ENCODE results near the gene MRAP. TPM values are rescaled to one million over a fixed set of nuclear protein-coding genes. Genes with fewer than 3 reads are reported as not detected.

The MRAP gene
- total and polyA plus RNA-seq, 2 donors (not counting 1 experiment from before 2014, with no cell fraction given), result not detected

- ChIA-PET CTCF (no interaction called here), POLR2A (no interaction called here)
- Histone ChIP-seq H3K9me3 (ENCODE audit: control extremely low read depth in 1 of 3, control insufficient read depth in 2 of 3, insufficient read depth in 1 of 3, low read length in 2 of 3) (no peaks in the 10 kb centered on the region), H3K27me3 (replicated peaks in 1 of 4; ENCODE audit: control extremely low read depth in 1 of 4, control insufficient read depth in 3 of 4, insufficient read depth in 4 of 4, low read length in 3 of 4) (no peaks in the 10 kb centered on the region), H2AFZ (ENCODE audit: insufficient read depth, low read depth, low read length, poor library complexity, severe bottlenecking) (no peak overlapping the region), H4K20me1 (ENCODE audit: control insufficient read depth, insufficient read depth, low read length, poor library complexity, severe bottlenecking) (no peaks in the 10 kb centered on the region), H3K4me2 (replicated peaks; ENCODE audit: low read depth, low read length, poor library complexity, severe bottlenecking) (no peak overlapping the region), H3K4me3 (ENCODE audit: control extremely low read depth in 1 of 5, extremely low read depth in 1 of 5, insufficient read depth in 1 of 5, low read depth in 2 of 5, low read length in 4 of 5) (no peak overlapping the region), H3K4me1 (ENCODE audit: control insufficient read depth in 2 of 2, insufficient read depth in 2 of 2, low read length in 2 of 2) (no peaks in the 10 kb centered on the region), H3K79me2 (ENCODE audit: control insufficient read depth, insufficient read depth, low read length) (no peaks in the 10 kb centered on the region), H3K36me3 (replicated peaks in 1 of 2; ENCODE audit: control extremely low read depth in 1 of 2, control insufficient read depth in 1 of 2, extremely low read depth in 1 of 2, insufficient read depth in 2 of 2, low read length in 1 of 2) (peaks cover 0 to 86% of the 10 kb centered on the region in 2 experiments), H3K27ac (ENCODE audit: low read length in 2 of 2) (no peak overlapping the region), H3K9ac (ENCODE audit: low read length) (no peak overlapping the region)
- no peaks in the 10 kb centered on the region for H3K4me1 Mint-ChIP-seq
- ATAC-seq (ENCODE audit: low read depth) (no peak), DNase-seq (no peak)
- H3K9me3 Mint-ChIP-seq (ENCODE audit: insufficient read depth), result no peaks in the 10 kb centered on the region
- intact Hi-C loops (cut with micrococcal nuclease), result no loop called here
- no peak overlapping the region for H3K4me3 Mint-ChIP-seq
- TF ChIP-seq EZH2 (IDR thresholded peaks at IDR 0.05; ENCODE audit: borderline replicate concordance, insufficient read depth, low read depth, low read length, poor library complexity, severe bottlenecking) (no peak), CTCF (IDR thresholded peaks at IDR 0.05) (no peak)
- H3K27me3 Mint-ChIP-seq, result no peaks in the 10 kb centered on the region
- 97% methylated on average over 8 of the region's 8 CpGs for WGBS (ENCODE audit: insufficient coverage)
- H3K27ac Mint-ChIP-seq, result no peak overlapping the region
Measured at GRCh38 chr21:32353002-32353711, 54.5 kb downstream of the MRAP start.

GRCh38 chr21:32356874-32357395, 58.3 kb downstream of the MRAP start:
- TF ChIP-seq EZH2 (IDR thresholded peaks at IDR 0.05; ENCODE audit: borderline replicate concordance, insufficient read depth, low read depth, low read length, poor library complexity, severe bottlenecking), result no peak
- TF ChIP-seq CTCF (IDR thresholded peaks at IDR 0.05), result no peak
- no peaks in the 10 kb centered on the region for H3K27me3 Mint-ChIP-seq
- no peaks in the 10 kb centered on the region for H4K20me1 ChIP-seq (ENCODE audit: control insufficient read depth, insufficient read depth, low read length, poor library complexity, severe bottlenecking)
- DNase-seq (no peak), ATAC-seq (ENCODE audit: low read depth) (no peak)
- POLR2A ChIA-PET, result no interaction called here
- intact Hi-C loops (cut with micrococcal nuclease), result no loop called here
- H3K27me3 ChIP-seq (replicated peaks in 1 of 4; ENCODE audit: control extremely low read depth in 1 of 4, control insufficient read depth in 3 of 4, insufficient read depth in 4 of 4, low read length in 3 of 4), result no peaks in the 10 kb centered on the region
- H3K79me2 ChIP-seq (ENCODE audit: control insufficient read depth, insufficient read depth, low read length), result no peaks in the 10 kb centered on the region
- no peak overlapping the region for H3K4me3 ChIP-seq (ENCODE audit: control extremely low read depth in 1 of 5, extremely low read depth in 1 of 5, insufficient read depth in 1 of 5, low read depth in 2 of 5, low read length in 4 of 5)
- H3K9ac ChIP-seq (ENCODE audit: low read length), result no peak overlapping the region
- H3K9me3 Mint-ChIP-seq (ENCODE audit: insufficient read depth), result no peaks in the 10 kb centered on the region
- H3K36me3 ChIP-seq (replicated peaks in 1 of 2; ENCODE audit: control extremely low read depth in 1 of 2, control insufficient read depth in 1 of 2, extremely low read depth in 1 of 2, insufficient read depth in 2 of 2, low read length in 1 of 2), result peaks cover 0 to 87% of the 10 kb centered on the region in 2 experiments
- CTCF ChIA-PET, result no interaction called here
- H3K4me3 Mint-ChIP-seq, result no peak overlapping the region
- H3K4me2 ChIP-seq (replicated peaks; ENCODE audit: low read depth, low read length, poor library complexity, severe bottlenecking), result no peak overlapping the region
- no peaks in the 10 kb centered on the region for H3K4me1 Mint-ChIP-seq
- no peak overlapping the region for H3K27ac ChIP-seq (ENCODE audit: low read length in 2 of 2)
- H3K4me1 ChIP-seq (ENCODE audit: control insufficient read depth in 2 of 2, insufficient read depth in 2 of 2, low read length in 2 of 2), result no peaks in the 10 kb centered on the region
- H2AFZ ChIP-seq (ENCODE audit: insufficient read depth, low read depth, low read length, poor library complexity, severe bottlenecking), result no peak overlapping the region
- H3K27ac Mint-ChIP-seq, result no peak overlapping the region
- WGBS (ENCODE audit: insufficient coverage), result no CpG with 5 or more reads among the region's 1 CpG
- no peaks in the 10 kb centered on the region for H3K9me3 ChIP-seq (ENCODE audit: control extremely low read depth in 1 of 3, control insufficient read depth in 2 of 3, insufficient read depth in 1 of 3, low read length in 2 of 3)

All from B cell (primary cell).